ENCODE results near the gene CNTN6.

GRCh38 chr3:1056744-1057143, 36.1 kb upstream of the CNTN6 start:
- TF ChIP-seq, protein P1, sequence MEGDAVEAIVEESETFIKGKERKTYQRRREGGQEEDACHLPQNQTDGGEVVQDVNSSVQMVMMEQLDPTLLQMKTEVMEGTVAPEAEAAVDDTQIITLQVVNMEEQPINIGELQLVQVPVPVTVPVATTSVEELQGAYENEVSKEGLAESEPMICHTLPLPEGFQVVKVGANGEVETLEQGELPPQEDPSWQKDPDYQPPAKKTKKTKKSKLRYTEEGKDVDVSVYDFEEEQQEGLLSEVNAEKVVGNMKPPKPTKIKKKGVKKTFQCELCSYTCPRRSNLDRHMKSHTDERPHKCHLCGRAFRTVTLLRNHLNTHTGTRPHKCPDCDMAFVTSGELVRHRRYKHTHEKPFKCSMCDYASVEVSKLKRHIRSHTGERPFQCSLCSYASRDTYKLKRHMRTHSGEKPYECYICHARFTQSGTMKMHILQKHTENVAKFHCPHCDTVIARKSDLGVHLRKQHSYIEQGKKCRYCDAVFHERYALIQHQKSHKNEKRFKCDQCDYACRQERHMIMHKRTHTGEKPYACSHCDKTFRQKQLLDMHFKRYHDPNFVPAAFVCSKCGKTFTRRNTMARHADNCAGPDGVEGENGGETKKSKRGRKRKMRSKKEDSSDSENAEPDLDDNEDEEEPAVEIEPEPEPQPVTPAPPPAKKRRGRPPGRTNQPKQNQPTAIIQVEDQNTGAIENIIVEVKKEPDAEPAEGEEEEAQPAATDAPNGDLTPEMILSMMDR (conservative IDR thresholded peaks at IDR 0.05 in 1 of 2, IDR thresholded peaks at IDR 0.05 in 1 of 2; ENCODE audit: low read depth in 1 of 2, low read length in 2 of 2): no peak
- TF ChIP-seq EZH2 (IDR thresholded peaks at IDR 0.05; ENCODE audit: low read length, missing control alignments): no peak
